K562 treated with DMSO at 1 percent for 48 hours (cell line): ENCODE data around the gene CASP10. TPM values are rescaled to one million over a fixed set of nuclear protein-coding genes. Genes with fewer than 3 reads are reported as not detected.

Experiments used
- total RNA-seq: library from RNA; unstranded; fragments of 300-600 nt; gene quantifications from 2 replicates; pipeline ENCODE4 v1.2.3, GENCODE V29; 2022; ENCODE audit warnings: low replicate concordance; ENCODE audit errors: extremely low read depth

Gene CASP10, protein sequence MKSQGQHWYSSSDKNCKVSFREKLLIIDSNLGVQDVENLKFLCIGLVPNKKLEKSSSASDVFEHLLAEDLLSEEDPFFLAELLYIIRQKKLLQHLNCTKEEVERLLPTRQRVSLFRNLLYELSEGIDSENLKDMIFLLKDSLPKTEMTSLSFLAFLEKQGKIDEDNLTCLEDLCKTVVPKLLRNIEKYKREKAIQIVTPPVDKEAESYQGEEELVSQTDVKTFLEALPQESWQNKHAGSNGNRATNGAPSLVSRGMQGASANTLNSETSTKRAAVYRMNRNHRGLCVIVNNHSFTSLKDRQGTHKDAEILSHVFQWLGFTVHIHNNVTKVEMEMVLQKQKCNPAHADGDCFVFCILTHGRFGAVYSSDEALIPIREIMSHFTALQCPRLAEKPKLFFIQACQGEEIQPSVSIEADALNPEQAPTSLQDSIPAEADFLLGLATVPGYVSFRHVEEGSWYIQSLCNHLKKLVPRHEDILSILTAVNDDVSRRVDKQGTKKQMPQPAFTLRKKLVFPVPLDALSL
- not detected in 2 replicates for total RNA-seq

DNA sequence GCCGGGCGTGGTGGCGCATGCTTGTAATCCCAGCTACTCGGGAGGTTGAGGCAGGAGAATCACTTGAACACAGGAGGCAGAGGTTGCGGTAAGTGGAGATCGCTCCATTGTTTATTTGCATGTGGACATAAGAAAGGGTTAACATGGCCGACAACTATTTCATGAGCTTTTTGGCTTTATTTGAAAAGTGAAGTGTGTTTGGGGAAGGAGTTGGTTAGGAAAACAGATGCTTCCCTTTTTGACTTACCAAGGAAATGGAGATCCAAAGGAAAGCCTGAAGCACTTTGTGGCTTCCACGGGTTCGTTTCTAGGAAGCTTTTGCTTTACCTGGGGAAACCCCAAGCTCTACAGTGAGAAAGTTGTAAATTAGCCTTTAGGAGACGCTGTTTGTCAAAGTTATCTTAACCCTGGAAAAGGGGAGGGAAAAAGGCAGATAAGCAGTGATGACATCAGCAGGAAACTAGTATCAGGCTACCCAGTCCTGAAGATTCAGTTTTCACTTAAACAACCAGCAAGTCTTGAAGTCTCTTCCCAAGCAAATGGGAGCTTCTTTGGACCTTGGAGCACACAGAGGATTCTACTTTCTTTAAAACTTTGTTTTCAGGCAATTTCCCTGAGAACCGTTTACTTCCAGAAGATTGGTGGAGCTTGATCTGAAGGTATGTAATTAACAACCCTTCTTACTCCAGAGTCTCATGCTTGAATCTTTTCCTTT is at the start of gene CASP10:
Gene CASP10, plus strand, starts transcription at position 492 of the 715 bp plus-strand sequence. CDS start 2,637 bp downstream, outside the sequence.

DNA sequence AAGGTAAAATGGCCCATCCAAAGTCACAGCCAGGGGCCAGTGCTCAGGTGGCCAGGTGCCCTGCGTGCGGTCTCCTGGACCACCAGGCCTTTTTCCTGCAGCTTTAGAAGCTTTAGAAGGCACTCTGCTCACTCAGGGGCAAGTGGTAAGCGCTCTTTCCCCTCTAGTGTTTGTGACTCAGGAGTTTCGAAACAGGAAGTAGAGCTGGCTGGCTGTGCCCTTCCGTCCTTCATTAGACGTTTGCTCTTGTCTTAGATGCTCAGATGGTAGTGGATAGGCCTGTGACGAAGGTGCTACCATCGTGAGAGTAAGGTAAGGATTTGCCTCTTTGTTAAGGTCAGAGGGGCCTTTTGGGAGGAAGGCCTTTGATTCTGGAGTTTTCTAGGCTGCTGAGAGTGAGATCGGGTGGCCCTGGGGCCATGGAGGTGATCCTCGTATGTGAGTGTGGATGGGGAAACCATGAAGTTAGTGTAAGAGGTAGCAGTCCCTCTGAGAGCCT is 77.4 kb downstream of the CASP10 start, which contains the start of gene CASP8:
Gene CASP8, plus strand, starts transcription at position 235 of the 499 bp plus-strand sequence. CDS start 5,951 bp downstream, outside the sequence.

Other genes starting within 250 kb of the CASP10 start
- not detected in 2 replicates for gene ORC2, start 219.5 kb upstream of the CASP10 start, total RNA-seq
- not detected in 2 replicates for gene HYCC2, start 111.5 kb upstream of the CASP10 start, total RNA-seq
- not detected in 2 replicates for gene NDUFB3, start 111.1 kb upstream of the CASP10 start, total RNA-seq
- not detected in 2 replicates for gene CFLAR, start 67.0 kb upstream of the CASP10 start, total RNA-seq
- not detected in 2 replicates for gene CASP8, start 77.4 kb downstream of the CASP10 start, total RNA-seq
- gene FLACC1, start 174.2 kb downstream of the CASP10 start, total RNA-seq, result not detected in 2 replicates